ENCODE results near the gene EFEMP2. TPM values are rescaled to one million over a fixed set of nuclear protein-coding genes. Genes with fewer than 3 reads are reported as not detected.

EFEMP2 gene
- total RNA-seq, 1 donor from 2014 or later: 38.0 TPM

GRCh38 chr11:65870307-65870658, 2.3 kb downstream of the EFEMP2 start:
- H3K4me1 Mint-ChIP-seq: peaks cover 38% of the 10 kb centered on the region
- peaks cover 4% of the 10 kb centered on the region for H3K27me3 Mint-ChIP-seq (ENCODE audit: low read depth)
- H3K9me3 Mint-ChIP-seq: no peaks in the 10 kb centered on the region
- H3K27ac Mint-ChIP-seq (ENCODE audit: unreplicated experiment): peak overlapping the region; percentile 63
- TF ChIP-seq, protein P1, sequence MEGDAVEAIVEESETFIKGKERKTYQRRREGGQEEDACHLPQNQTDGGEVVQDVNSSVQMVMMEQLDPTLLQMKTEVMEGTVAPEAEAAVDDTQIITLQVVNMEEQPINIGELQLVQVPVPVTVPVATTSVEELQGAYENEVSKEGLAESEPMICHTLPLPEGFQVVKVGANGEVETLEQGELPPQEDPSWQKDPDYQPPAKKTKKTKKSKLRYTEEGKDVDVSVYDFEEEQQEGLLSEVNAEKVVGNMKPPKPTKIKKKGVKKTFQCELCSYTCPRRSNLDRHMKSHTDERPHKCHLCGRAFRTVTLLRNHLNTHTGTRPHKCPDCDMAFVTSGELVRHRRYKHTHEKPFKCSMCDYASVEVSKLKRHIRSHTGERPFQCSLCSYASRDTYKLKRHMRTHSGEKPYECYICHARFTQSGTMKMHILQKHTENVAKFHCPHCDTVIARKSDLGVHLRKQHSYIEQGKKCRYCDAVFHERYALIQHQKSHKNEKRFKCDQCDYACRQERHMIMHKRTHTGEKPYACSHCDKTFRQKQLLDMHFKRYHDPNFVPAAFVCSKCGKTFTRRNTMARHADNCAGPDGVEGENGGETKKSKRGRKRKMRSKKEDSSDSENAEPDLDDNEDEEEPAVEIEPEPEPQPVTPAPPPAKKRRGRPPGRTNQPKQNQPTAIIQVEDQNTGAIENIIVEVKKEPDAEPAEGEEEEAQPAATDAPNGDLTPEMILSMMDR (conservative IDR thresholded peaks at IDR 0.05): no peak
- DNase-seq (ENCODE audit: low read depth, low spot score): no peak
- peak overlapping the region; percentile 83 for H3K4me3 Mint-ChIP-seq
- H3K36me3 Mint-ChIP-seq (ENCODE audit: low read depth): peaks cover 5% of the 10 kb centered on the region

DNA sequence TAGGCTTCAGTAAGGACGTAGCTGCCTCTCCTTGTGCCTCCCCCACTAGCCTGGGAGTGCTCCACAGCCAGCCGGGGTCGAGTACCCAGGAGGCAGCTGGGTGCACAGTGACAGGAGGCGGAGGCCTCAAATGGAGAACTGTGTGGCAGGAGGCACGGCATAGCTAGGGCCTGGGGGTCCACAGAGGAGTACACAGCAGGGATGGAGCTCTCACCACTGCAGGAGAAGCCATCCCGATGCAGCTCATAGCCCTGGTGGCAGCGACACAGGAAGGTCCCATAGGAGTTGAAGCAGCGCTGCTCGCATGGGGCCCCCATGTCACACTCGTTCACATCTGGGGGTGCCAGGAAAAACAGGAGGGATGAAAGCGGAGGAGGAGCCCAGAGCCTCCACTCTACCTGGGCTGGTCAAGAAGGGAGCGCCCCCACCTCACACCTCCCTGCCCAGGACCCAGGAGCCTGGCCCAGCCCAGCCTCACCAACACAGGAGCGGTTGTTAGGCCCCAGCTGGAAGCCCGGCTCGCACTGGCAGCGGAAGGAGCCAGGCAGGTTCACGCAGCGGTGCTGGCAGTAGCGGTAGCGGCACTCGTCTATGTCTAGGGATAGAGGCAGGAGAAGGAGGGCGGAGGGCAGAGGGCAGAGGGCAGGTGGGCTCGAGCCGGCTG, 2.8 kb downstream of the EFEMP2 start:
- Mint-ChIP-seq H3K27ac (ENCODE audit: unreplicated experiment) (peak overlapping the region; percentile 63), H3K36me3 (ENCODE audit: low read depth) (peaks cover 8% of the 10 kb centered on the region), H3K4me3 (peak overlapping the region; percentile 83), H3K9me3 (no peaks in the 10 kb centered on the region), H3K27me3 (ENCODE audit: low read depth) (peaks cover 4% of the 10 kb centered on the region), H3K4me1 (peaks cover 38% of the 10 kb centered on the region)
- DNase-seq (ENCODE audit: low read depth, low spot score): no peak
- TF ChIP-seq, protein P1 (conservative IDR thresholded peaks at IDR 0.05): no peak

- Mint-ChIP-seq H3K36me3 (ENCODE audit: low read depth) (peaks cover 8% of the 10 kb centered on the region), H3K9me3 (no peaks in the 10 kb centered on the region), H3K27ac (ENCODE audit: unreplicated experiment) (no peak overlapping the region), H3K4me1 (peaks cover 38% of the 10 kb centered on the region), H3K27me3 (ENCODE audit: low read depth) (peaks cover 4% of the 10 kb centered on the region), H3K4me3 (peak overlapping the region; percentile 83)
- DNase-seq (ENCODE audit: low read depth, low spot score): no peak
- TF ChIP-seq, protein P1 (conservative IDR thresholded peaks at IDR 0.05): no peak
Observed at GRCh38 chr11:65868907-65869306, 3.7 kb downstream of the EFEMP2 start.

DNA sequence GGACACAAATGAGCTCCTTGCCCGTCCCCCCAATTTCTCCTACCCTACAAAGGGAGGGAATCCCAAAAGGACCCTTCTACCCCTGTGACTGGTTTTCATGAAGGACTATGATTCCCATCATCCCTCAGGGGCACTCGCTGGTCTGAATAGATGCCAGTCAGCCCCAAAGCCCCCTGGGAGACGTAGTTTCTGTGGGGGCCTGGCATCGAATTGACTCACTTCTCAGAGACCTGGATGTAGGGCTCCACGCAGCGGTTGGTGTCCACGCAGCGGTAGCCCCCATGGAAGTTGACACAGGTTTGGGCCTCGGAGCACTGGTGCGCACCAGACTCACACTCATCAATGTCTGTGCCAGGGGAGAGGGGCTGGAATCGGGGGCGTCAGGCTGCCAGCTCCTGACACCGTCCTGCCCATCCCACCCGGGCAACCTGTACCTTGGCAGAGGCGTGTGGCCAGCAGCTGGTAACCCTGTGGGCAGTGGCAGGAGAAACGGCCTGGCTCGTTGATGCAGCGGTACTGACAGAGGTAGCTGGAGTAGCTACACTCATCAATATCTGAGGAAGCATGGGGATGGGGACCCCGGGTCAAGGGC, 4.4 kb downstream of the EFEMP2 start:
- Mint-ChIP-seq H3K36me3 (ENCODE audit: low read depth) (peaks cover 8% of the 10 kb centered on the region), H3K4me1 (peaks cover 36% of the 10 kb centered on the region), H3K4me3 (peak overlapping the region; percentile 82), H3K9me3 (no peaks in the 10 kb centered on the region), H3K27ac (ENCODE audit: unreplicated experiment) (no peak overlapping the region), H3K27me3 (ENCODE audit: low read depth) (peaks cover 4% of the 10 kb centered on the region)
- TF ChIP-seq, protein P1 (conservative IDR thresholded peaks at IDR 0.05): no peak
- DNase-seq (ENCODE audit: low read depth, low spot score): no peak

DNA sequence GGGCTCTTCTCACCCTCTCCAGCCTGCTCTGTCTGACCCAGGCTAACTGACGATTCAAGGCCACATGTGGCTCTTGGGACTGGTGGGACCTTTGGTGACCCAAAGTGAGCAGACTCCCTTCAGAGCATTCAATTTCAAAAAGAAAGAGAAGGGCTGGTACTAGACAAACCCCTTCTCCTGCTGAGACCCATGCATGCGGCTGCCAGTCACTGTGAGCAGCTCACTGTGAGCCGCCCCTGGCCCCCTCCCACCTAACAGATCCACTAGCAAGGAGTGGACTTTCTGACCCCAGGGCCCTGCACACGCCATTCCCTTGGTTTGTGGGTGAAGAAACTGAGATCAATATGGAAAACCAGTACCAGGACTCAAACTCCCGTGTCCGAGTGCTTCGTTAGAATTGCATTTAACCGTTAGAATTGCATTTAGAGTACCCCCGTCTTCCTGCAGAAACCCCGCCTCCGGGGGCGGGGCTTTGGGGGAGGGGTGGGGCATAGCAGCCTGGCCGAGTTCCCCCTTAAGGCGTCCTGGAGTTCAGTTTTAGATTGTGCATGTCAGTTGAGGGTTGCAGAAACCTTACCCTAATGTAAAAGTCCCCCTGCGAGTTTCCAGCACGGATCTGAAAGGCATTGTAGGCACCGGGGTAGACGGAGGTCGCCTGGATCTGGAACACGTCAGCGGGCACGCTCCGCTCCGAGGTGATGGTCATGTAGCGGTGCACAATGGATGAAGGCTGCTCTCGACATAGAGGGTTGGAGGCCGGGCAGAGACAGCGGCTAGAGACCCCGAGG, 5.1 kb downstream of the EFEMP2 start:
- TF ChIP-seq, protein P1 (conservative IDR thresholded peaks at IDR 0.05): no peak
- H3K27me3 Mint-ChIP-seq (ENCODE audit: low read depth): no peaks in the 10 kb centered on the region
- H3K27ac Mint-ChIP-seq (ENCODE audit: unreplicated experiment): peak overlapping the region; percentile 38
- H3K36me3 Mint-ChIP-seq (ENCODE audit: low read depth): peaks cover 8% of the 10 kb centered on the region
- H3K4me3 Mint-ChIP-seq: peak overlapping the region; percentile 82
- peaks cover 36% of the 10 kb centered on the region for H3K4me1 Mint-ChIP-seq
- no peak for DNase-seq (ENCODE audit: low read depth, low spot score)
- H3K9me3 Mint-ChIP-seq: no peaks in the 10 kb centered on the region
